NCI-H510A (cell line): Measurements from ENCODE around the gene PNMA1.
A peak's percentile ranks its signal among the peaks of the same experiment; 100 is the strongest.

Experiments used
- DNase-seq: peaks from one replicate; lab custom pipeline; 2025; lab: John Stamatoyannopoulos, UW

The PNMA1 gene

GRCh38 chr14:73750531-73750901 is 36.3 kb upstream of the PNMA1 start:
- DNase-seq = no peak

GRCh38 chr14:73749706-73750530 is 35.7 kb upstream of the PNMA1 start:
- DNase-seq = no peak

- no peak for DNase-seq
These were observed 34.7 kb upstream of the PNMA1 start for GRCh38 chr14:73748858-73749357.

DNA sequence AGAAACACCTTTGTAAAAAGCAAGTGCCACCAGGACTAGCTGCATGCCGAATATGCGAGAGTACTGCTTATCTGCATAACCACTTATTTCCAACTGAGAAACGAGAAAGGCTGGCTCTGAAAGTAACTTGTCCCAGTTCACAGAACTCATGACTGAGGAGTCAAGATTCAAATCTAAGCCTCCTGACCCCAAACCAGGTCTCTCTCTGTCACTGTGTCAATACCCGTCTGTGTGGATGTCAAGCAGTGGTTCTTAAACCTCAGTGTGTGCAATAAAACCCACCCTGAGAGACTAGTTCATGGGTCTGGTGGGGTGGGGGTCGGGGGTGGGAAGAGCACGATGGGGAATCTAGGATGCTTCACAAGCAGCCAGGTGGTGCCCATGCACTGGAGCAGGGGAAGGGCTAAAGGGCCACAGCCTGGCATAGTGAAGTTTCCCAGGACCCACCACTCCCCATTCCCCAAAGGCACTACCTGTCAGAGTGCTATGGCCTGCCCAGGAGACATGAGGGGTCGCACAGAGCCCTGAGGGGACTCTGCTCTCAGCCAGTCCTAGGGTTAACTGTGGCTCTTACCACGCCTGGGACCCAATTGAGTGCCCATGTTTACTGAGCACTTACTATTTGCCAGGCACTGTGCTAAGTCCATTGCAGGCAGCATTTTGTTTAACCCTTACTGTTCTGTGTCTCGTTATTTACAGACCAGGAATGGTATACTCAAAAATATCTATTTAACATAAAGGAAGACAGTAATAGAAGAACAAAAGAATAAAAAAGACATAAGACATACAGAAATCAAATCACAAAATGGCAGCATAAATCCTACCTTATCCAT is 33.4 kb upstream of the PNMA1 start:
- no peak for DNase-seq

GRCh38 chr14:73746520-73747378 is 32.6 kb upstream of the PNMA1 start:
- DNase-seq = no peak

DNA sequence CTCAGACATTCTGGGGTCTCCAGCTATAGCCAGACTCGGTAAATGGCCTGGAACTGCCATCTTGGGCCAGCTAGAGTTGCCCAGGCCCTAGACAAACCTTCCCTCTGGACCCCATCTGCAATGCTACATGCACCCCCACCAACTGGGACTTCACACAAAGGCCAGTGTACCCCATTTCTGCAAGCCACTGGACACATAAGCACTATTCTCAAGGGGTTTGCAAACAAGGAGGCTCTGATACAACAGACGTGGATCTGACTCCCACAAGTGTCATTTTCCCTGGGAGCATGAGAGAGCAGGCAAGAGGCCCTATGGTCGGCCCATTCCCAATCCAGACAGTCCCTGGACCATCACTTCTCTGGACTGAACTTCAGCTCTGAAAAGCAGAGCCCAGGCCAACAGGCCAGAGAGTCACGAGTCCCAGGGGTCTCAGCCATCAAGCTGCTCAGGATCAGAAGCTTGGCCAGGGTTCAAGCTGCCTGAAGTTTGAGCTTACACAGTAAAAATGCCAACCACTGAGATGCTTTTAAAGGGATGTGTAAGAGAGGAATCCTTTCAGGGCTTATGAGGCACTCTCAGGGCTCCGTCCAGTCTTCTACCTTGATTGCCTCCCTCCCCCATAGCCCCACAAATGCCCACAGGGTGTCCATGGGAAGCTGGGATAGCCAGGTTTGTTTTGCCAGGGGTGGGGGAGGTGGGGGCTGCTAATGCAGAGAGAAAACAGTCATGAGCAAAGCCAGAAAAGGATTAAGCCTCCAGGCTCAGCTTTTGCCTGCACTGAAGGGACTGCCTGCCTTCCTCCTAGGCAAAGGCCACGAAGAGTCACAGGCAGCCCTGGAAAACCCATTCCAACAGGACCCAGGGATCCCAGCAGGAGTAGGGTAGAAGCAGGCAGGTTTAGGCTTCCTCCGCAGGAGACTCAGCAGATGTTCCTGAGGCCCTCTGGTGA is 31.7 kb upstream of the PNMA1 start:
- no peak for DNase-seq

- no peak for DNase-seq
These were observed 30.8 kb upstream of the PNMA1 start for GRCh38 chr14:73744874-73745529.

GRCh38 chr14:73744175-73744867 is 30.1 kb upstream of the PNMA1 start:
- DNase-seq = no peak

GRCh38 chr14:73743431-73743931 is 29.3 kb upstream of the PNMA1 start:
- DNase-seq = no peak

GRCh38 chr14:73742520-73743238 is 28.5 kb upstream of the PNMA1 start:
- DNase-seq = no peak

DNA sequence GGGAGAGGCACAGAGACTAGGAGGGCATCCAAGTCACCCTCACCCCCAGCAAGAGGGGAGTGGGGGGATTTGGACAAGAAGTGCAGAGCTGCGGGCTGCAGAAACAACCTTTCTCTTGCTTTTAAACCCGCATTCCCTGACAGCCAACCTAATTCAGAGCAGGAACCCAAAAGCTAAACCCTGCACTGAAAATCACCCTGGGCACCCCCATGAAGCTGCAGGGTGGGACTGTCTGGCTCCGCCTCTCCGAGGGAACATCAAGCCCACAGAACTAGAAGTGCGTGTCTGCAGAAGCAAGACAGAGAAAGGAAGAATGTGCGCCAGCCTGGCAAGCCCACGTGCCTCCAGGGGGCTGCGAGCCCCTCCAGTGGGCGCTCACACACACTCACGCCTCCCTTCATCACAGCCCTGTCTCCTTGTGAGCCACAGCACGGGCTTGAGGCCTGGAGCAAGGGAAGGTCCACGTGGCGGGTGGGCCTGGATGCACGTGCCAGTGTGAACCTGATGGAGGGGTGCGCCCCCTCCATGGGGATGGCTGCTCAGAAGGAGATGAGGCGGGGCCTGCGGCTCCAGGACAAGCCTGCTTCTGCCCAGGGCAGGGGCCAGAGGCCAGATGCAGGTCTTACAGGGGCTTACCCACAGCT is 27.8 kb upstream of the PNMA1 start:
- no peak for DNase-seq

- peak; percentile 51 for DNase-seq
These were observed 27.2 kb upstream of the PNMA1 start for GRCh38 chr14:73741386-73741875.

DNA sequence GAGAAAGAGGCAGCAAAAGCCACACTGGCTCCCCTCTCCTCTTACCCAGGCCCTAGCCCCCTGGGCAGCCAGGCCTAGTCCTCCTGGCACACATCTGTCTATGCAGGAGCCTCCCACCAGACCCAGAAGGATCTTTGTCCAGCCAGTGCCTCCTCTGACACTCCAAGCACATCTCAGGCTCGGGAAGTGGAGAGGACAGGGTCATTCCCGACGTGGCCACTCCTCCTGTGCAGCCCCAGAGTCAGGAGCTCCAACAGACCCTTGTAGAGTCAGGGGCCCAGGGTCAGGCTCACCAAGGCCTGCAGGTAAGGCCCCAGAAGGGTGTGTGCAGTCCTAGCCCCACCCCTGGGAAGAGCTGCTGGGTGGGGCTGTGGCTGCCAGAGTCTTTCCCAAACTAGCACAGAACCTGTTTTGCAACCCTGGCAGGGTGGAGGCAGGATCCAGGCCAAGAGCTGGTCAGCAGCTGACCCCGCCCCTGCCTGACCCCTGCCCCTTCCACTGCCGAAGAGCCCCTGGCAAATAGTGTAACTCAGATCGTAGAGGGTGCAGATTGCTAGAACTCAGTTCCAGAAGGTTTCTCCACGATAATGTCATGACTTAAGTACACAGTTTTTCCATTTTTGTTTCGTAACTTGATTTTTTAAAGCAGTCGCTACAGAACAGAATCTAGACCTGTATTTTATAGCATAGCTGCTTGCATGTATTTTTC is 26.6 kb upstream of the PNMA1 start:
- DNase-seq = peak; percentile 60

DNA sequence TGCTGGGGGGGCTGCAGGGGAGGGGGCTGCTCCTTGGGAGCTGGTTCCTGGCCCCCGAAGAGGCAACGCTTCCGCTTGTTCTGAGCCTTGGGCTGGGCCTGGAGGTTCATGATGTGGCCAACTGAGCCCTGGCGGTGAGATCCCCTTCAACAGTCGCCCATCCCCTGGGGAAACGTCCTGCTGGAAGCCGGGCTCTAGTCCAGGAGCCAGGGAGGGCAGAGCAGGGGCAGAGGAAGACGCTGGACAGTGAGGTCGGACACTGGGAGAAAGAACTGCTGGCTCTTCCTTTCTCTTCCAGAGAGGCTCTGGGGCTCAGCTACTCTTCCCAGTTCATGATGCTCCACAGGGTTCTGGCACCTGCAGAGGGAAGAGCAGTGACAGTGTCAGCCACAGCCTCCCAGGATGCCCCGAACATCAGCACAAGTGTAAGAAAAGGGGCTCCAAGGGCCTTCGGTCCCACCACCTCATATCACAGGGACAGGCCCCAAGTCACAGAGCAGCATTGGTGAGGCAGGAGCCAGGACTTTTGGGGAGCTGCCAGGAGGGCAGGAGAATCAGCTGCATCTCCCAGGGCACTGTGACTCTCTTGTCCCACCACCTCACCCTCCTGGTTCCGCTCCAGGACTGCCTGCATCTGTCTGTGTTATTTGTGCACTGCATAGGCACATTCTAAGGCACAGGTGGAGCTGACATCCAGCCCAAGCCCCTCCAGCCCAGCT is 25.9 kb upstream of the PNMA1 start:
- no peak for DNase-seq

GRCh38 chr14:73739174-73739898 is 25.2 kb upstream of the PNMA1 start:
- DNase-seq = no peak

DNA sequence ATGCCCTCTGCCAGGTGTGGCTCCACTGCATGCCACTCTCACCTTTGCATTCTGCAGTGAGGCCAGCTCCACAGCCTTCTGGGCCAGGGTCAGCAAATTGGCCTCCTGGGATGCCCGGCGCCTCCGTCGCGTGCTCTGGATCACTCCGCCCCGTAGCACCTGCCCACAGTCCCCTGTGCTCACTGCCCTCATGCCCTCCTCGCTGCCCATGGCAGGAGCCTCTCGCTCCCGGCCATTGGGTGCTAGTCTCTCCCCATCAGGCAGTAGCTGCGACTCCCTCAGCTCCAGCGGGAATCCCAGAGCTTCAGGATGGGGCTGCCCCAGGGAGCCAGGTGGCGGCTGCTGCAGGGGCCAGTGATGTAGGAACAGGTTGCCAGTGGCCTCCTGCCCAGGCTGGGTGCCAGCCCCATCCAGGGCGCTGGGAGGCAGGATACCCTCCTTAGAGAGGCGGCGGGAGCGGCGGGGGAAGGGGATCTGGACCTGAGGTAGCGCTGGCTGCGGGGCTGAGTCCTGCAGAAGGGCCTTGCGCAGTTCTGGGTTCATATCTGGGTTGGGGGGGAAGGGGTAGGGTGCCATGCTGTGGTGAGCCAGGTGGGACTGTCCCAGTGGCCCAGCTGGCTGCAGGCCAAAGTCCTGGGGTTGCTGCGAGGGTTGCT is 24.5 kb upstream of the PNMA1 start:
- no peak for DNase-seq
